Heart left ventricle (tissue), 16 donors: ENCODE results near the gene EPHX1. TPM values are rescaled to one million over a fixed set of nuclear protein-coding genes. Genes with fewer than 3 reads are reported as not detected.

Experiments used
- ATAC-seq, 4 donors: fragments of 200-7000 bp; cut with Tn5 transposase; one replicate each; pipeline ENCODE4 v1.9.1; 2020 to 2022; ENCODE audit warnings: moderate library complexity in 4 of 4, mild to moderate bottlenecking in 3 of 4, moderate number of reproducible peaks in 1 of 4
- DNase-seq, 5 donors: peaks; one replicate each; pipeline ENCODE4 v3.0.0-alpha.2; 2020
- H3K27ac ChIP-seq, 12 donors: fragments of 200-600 bp; sonication (generic) in 4 of 12; one replicate each; pipeline versions ENCODE4 v1.5.0 to v1.8.0; 2016 to 2022; ENCODE audit warnings: mild to moderate bottlenecking in 2 of 12
- H3K27me3 ChIP-seq, 9 donors: fragments of 200-600 bp; sonication (generic) in 2 of 9; one replicate each; pipeline versions ENCODE4 v1.5.1 to v1.8.0; 2016 to 2022; ENCODE audit warnings: mild to moderate bottlenecking in 3 of 9
- H3K36me3 ChIP-seq, 9 donors: fragments of 200-600 bp; sonication (generic) in 2 of 9; one replicate each; pipeline versions ENCODE4 v1.5.0 to v1.8.0; 2018 to 2022; ENCODE audit warnings: mild to moderate bottlenecking in 2 of 9
- H3K4me1 ChIP-seq, 12 donors: fragments of 200-600 bp; sonication (generic) in 4 of 12; one replicate each; pipeline versions ENCODE4 v1.5.0 to v1.8.0; 2016 to 2022; ENCODE audit warnings: mild to moderate bottlenecking in 3 of 12
- H3K4me3 ChIP-seq, 12 donors: fragments of 200-600 bp; sonication (generic) in 4 of 12; one replicate each; pipeline versions ENCODE4 v1.5.0 to v1.8.0; 2017 to 2022; ENCODE audit warnings: mild to moderate bottlenecking in 9 of 12, moderate library complexity in 4 of 12
- H3K9me3 ChIP-seq, 12 donors: fragments of 200-600 bp; sonication (generic) in 4 of 12; one replicate each; pipeline versions ENCODE4 v1.5.0 to v1.8.0; 2016 to 2022; ENCODE audit warnings: mild to moderate bottlenecking in 1 of 12
- CTCF ChIP-seq, 12 donors: fragments of 200-600 bp; sonication (generic) in 4 of 12; IDR thresholded peaks; one replicate each; pipeline versions ENCODE4 v1.5.0 to v1.8.0; 2018 to 2022; ENCODE audit warnings: antibody characterized with exemption in 12 of 12, mild to moderate bottlenecking in 5 of 12
- POLR2A ChIP-seq, 2 donors: fragments of 450-650 bp; IDR thresholded peaks; one replicate each; pipeline ENCODE4 v1.6.1; 2017; ENCODE audit warnings: antibody characterized with exemption in 2 of 2, mild to moderate bottlenecking in 2 of 2, moderate library complexity in 2 of 2
- WGBS, 4 donors: extraction: QIAGEN DNeasy Blood & Tissue Kit in 2 of 4; methylation state at CpG; one replicate each; pipeline versions ENCODE4 v1.1.5 to v1.1.7; 2013 to 2018; 5-methylcytosine and 5-hydroxymethylcytosine counted together
- intact Hi-C, 10 donors: fragments of 100-400 bp; cut with DNase I; formaldehyde crosslinking; loops; one replicate each; pipeline versions ENCODE4 v1.11.1 to v1.14.2; 2022
- polyA plus RNA-seq, 2 donors: library from polyadenylated mRNA; stranded (reverse); fragments of 200-250 nt; gene quantifications; one replicate each; pipeline ENCODE4 v1.2.3, GENCODE V29; 2013
- total RNA-seq, 9 donors: library from RNA; depleted of rRNA in 2 of 9; stranded (reverse); fragments of >200 nt in 2 of 9; fragmentation: NEBNext Ultra II Directional in 3 of 9; extraction: Animal tissue kit (Norgen Biotek cat#: 25700) in 3 of 9; gene quantifications; one replicate each; pipeline versions ENCODE4 v1.1.0 to v1.2.4, GENCODE V29; 2016 to 2023
- donor health status: ischemic (EF 13 %, LVEDD 7.1; RV severe dilation, severe dysfunction).
- donor health status: healthy with polysubstance abuse.
- donor health status: DM: no; HTN: yes; CAD: no.
- donor health status: DM: no; HTN: no; CAD: no.
- donor health status: ischemic (EF 25% LVEDD 6.9; RV normal size, moderate dysfunction).
- donor health status: ischemic (EF 25% LVEDD 5.7; RV mildly dilated, moderate dysfunction).
- donor health status: healthy.
- donor health status: DM: yes; HTN: yes; CAD: no.
- donor health status: ischemic (EF 35%, LVEDD 5.7; RV mildly dilated, moderate dysfunction).
- donor health status: nonischemic (EF 11% LVEDD 7.7; RV severe dilation, severe dysfunction).
- donor health status: DM: yes; HTN: yes; CAD: no.
- donor health status: PGD.
- donor health status: ischemic (EF 29% LVEDD 5.4; RV normal size, mild dysfunction).
- donor health status: nonischemic (EF 23%, LVEDD 6.1; RV moderate dilation, normal function).

EPHX1 gene
- total and polyA plus RNA-seq, 11 donors: 22.2 to 96.8 (median 45.4) TPM

GRCh38 chr1:225861834-225862580 is 52.1 kb downstream of the EPHX1 start:
- ATAC-seq (no peak), DNase-seq (no peak)
- no peak for TF ChIP-seq POLR2A (IDR thresholded peaks at IDR 0.05)
- no peak for TF ChIP-seq CTCF (IDR thresholded peaks at IDR 0.05)
- H3K4me1 ChIP-seq: peaks cover 0 to 16% (median 0%) of the 10 kb centered on the region in 12 donors
- no peaks in the 10 kb centered on the region for H3K9me3 ChIP-seq
- peaks cover 0 to 99% (median 91%) of the 10 kb centered on the region in 9 donors for H3K36me3 ChIP-seq
- intact Hi-C loops: loop anchor here in 1 of 10 donors (10.0 kb wide), 1 partner anchor 113 kb away; no protein-coding TSS in a partner anchor
- no peak overlapping the region for H3K4me3 ChIP-seq
- no peaks in the 10 kb centered on the region for H3K27me3 ChIP-seq
- WGBS, 4 donors: 90 to 93% (median 91%) methylated on average over 6 to 13 of the region's 13 CpGs
- H3K27ac ChIP-seq: no peak overlapping the region

GRCh38 chr1:225862581-225862950 is 52.6 kb downstream of the EPHX1 start:
- no peaks in the 10 kb centered on the region for H3K9me3 ChIP-seq
- H3K27me3 ChIP-seq: no peaks in the 10 kb centered on the region
- peaks cover 0 to 19% (median 0%) of the 10 kb centered on the region in 12 donors for H3K4me1 ChIP-seq
- ATAC-seq (no peak), DNase-seq (no peak)
- 84 to 95% (median 92%) methylated on average over 13 of the region's 13 CpGs for WGBS, 4 donors
- intact Hi-C loops: loop anchor here in 1 of 10 donors (10.0 kb wide), 1 partner anchor 112 kb away; no protein-coding TSS in a partner anchor
- H3K36me3 ChIP-seq: peaks cover 0 to 99% (median 93%) of the 10 kb centered on the region in 9 donors
- no peak overlapping the region for H3K4me3 ChIP-seq
- TF ChIP-seq CTCF (IDR thresholded peaks at IDR 0.05): no peak
- no peak for TF ChIP-seq POLR2A (IDR thresholded peaks at IDR 0.05)
- H3K27ac ChIP-seq: peak overlapping the region in 1 of 12 donors; percentile 80

GRCh38 chr1:225863167-225863566 is 53.2 kb downstream of the EPHX1 start:
- TF ChIP-seq POLR2A (IDR thresholded peaks at IDR 0.05) (no peak), CTCF (IDR thresholded peaks at IDR 0.05) (no peak)
- DNase-seq (no peak), ATAC-seq (no peak)
- peak overlapping the region in 1 of 12 donors; percentile 80 for H3K27ac ChIP-seq
- intact Hi-C loops: loop anchor here in 1 of 10 donors (10.0 kb wide), 1 partner anchor 112 kb away; no protein-coding TSS in a partner anchor
- H3K9me3 ChIP-seq: no peaks in the 10 kb centered on the region
- peaks cover 0 to 99% (median 93%) of the 10 kb centered on the region in 9 donors for H3K36me3 ChIP-seq
- H3K4me3 ChIP-seq: no peak overlapping the region
- H3K27me3 ChIP-seq: no peaks in the 10 kb centered on the region
- peaks cover 0 to 19% (median 0%) of the 10 kb centered on the region in 12 donors for H3K4me1 ChIP-seq
- WGBS, 4 donors: 97 to 100% (median 98%) methylated on average over 5 of the region's 5 CpGs

- no peaks in the 10 kb centered on the region for H3K9me3 ChIP-seq
- TF ChIP-seq POLR2A (IDR thresholded peaks at IDR 0.05): no peak
- TF ChIP-seq CTCF (IDR thresholded peaks at IDR 0.05): no peak
- no peak for DNase-seq
- peaks cover 0 to 19% (median 0%) of the 10 kb centered on the region in 12 donors for H3K4me1 ChIP-seq
- peaks cover 0 to 100% (median 97%) of the 10 kb centered on the region in 9 donors for H3K36me3 ChIP-seq
- ATAC-seq: peak in 1 of 4 donors; percentile 23
- no peaks in the 10 kb centered on the region for H3K27me3 ChIP-seq
- H3K27ac ChIP-seq: peak overlapping the region in 1 of 12 donors; percentile 44
- intact Hi-C loops: loop anchor here in 1 of 10 donors (10.0 kb wide), 1 partner anchor 109 kb away; no protein-coding TSS in a partner anchor
- 83 to 88% (median 87%) methylated on average over 13 of the region's 13 CpGs for WGBS, 4 donors
- H3K4me3 ChIP-seq: no peak overlapping the region
Measured at GRCh38 chr1:225865514-225865913, 55.6 kb downstream of the EPHX1 start.
